ENCODE data around the gene GRIK2. TPM values are rescaled to one million over a fixed set of nuclear protein-coding genes. Genes with fewer than 3 reads are reported as not detected.

GRIK2 gene
- total RNA-seq, 2 donors from 2014 or later: not detected

GRCh38 chr6:101887532-101887931 lies 494.0 kb downstream of the GRIK2 start:
- Mint-ChIP-seq H3K36me3 (ENCODE audit: insufficient read depth in 2 of 2) (no peaks in the 10 kb centered on the region), H3K27ac (no peak overlapping the region), H3K9me3 (peaks cover 0 to 2% of the 10 kb centered on the region in 2 donors), H3K4me1 (ENCODE audit: low read depth) (no peaks in the 10 kb centered on the region), H3K27me3 (ENCODE audit: low read depth) (no peaks in the 10 kb centered on the region), H3K4me3 (no peak overlapping the region)
- DNase-seq: no peak
- no peak for ATAC-seq (replicated peaks in 1 of 2)

- Mint-ChIP-seq H3K4me3 (no peak overlapping the region), H3K27ac (no peak overlapping the region), H3K36me3 (ENCODE audit: insufficient read depth in 2 of 2) (no peaks in the 10 kb centered on the region), H3K4me1 (ENCODE audit: low read depth) (no peaks in the 10 kb centered on the region), H3K27me3 (ENCODE audit: low read depth) (no peaks in the 10 kb centered on the region), H3K9me3 (peaks cover 0 to 2% of the 10 kb centered on the region in 2 donors)
- ATAC-seq (replicated peaks in 1 of 2): no peak
- no peak for DNase-seq
These were observed 514.1 kb downstream of the GRIK2 start for GRCh38 chr6:101907356-101908217.

- Mint-ChIP-seq H3K9me3 (peaks cover 0 to 2% of the 10 kb centered on the region in 2 donors), H3K36me3 (ENCODE audit: insufficient read depth in 2 of 2) (no peaks in the 10 kb centered on the region), H3K4me1 (ENCODE audit: low read depth) (no peaks in the 10 kb centered on the region), H3K27me3 (ENCODE audit: low read depth) (no peaks in the 10 kb centered on the region), H3K27ac (no peak overlapping the region), H3K4me3 (no peak overlapping the region)
- ATAC-seq (replicated peaks in 1 of 2) (no peak), DNase-seq (no peak)
These were observed 515.9 kb downstream of the GRIK2 start for GRCh38 chr6:101909366-101909765.

GRCh38 chr6:101912311-101912710 lies 518.8 kb downstream of the GRIK2 start:
- ATAC-seq (replicated peaks in 1 of 2): no peak

GRCh38 chr6:101918471-101918870 lies 525.0 kb downstream of the GRIK2 start:
- DNase-seq (no peak), ATAC-seq (replicated peaks in 1 of 2) (no peak)
- H3K27me3 Mint-ChIP-seq (ENCODE audit: low read depth): no peaks in the 10 kb centered on the region
- H3K4me1 Mint-ChIP-seq (ENCODE audit: low read depth): no peaks in the 10 kb centered on the region
- no peaks in the 10 kb centered on the region for H3K36me3 Mint-ChIP-seq (ENCODE audit: insufficient read depth in 2 of 2)
- H3K4me3 Mint-ChIP-seq: no peak overlapping the region
- H3K27ac Mint-ChIP-seq: no peak overlapping the region
- H3K9me3 Mint-ChIP-seq: peaks cover 0 to 2% of the 10 kb centered on the region in 2 donors

More at GRCh38 chr6:101912311-101912710, 518.8 kb downstream of the GRIK2 start:
- no peak for DNase-seq
- H3K4me3 Mint-ChIP-seq: no peak overlapping the region
- no peaks in the 10 kb centered on the region for H3K36me3 Mint-ChIP-seq (ENCODE audit: insufficient read depth in 2 of 2)
- H3K27me3 Mint-ChIP-seq (ENCODE audit: low read depth): no peaks in the 10 kb centered on the region
- H3K27ac Mint-ChIP-seq: no peak overlapping the region
- peaks cover 0 to 2% of the 10 kb centered on the region in 2 donors for H3K9me3 Mint-ChIP-seq
- no peaks in the 10 kb centered on the region for H3K4me1 Mint-ChIP-seq (ENCODE audit: low read depth)

- no peak overlapping the region for H3K27ac Mint-ChIP-seq
- DNase-seq (no peak), ATAC-seq (replicated peaks in 1 of 2) (no peak)
- no peaks in the 10 kb centered on the region for H3K27me3 Mint-ChIP-seq (ENCODE audit: low read depth)
- no peak overlapping the region for H3K4me3 Mint-ChIP-seq
- peaks cover 0 to 2% of the 10 kb centered on the region in 2 donors for H3K9me3 Mint-ChIP-seq
- no peaks in the 10 kb centered on the region for H3K36me3 Mint-ChIP-seq (ENCODE audit: insufficient read depth in 2 of 2)
- no peaks in the 10 kb centered on the region for H3K4me1 Mint-ChIP-seq (ENCODE audit: low read depth)
These were observed 528.4 kb downstream of the GRIK2 start for GRCh38 chr6:101921829-101922450.

GRCh38 chr6:101926149-101926925 lies 532.8 kb downstream of the GRIK2 start:
- no peak for ATAC-seq (replicated peaks in 1 of 2)
- H3K27me3 Mint-ChIP-seq (ENCODE audit: low read depth): no peaks in the 10 kb centered on the region
- no peaks in the 10 kb centered on the region for H3K4me1 Mint-ChIP-seq (ENCODE audit: low read depth)
- no peaks in the 10 kb centered on the region for H3K36me3 Mint-ChIP-seq (ENCODE audit: insufficient read depth in 2 of 2)
- no peak overlapping the region for H3K4me3 Mint-ChIP-seq
- H3K9me3 Mint-ChIP-seq: peaks cover 0 to 3% of the 10 kb centered on the region in 2 donors
- no peak for DNase-seq
- no peak overlapping the region for H3K27ac Mint-ChIP-seq

- DNase-seq: no peak
- Mint-ChIP-seq H3K27ac (no peak overlapping the region), H3K9me3 (peaks cover 0 to 4% of the 10 kb centered on the region in 2 donors), H3K4me3 (no peak overlapping the region), H3K36me3 (ENCODE audit: insufficient read depth in 2 of 2) (no peaks in the 10 kb centered on the region), H3K4me1 (ENCODE audit: low read depth) (no peaks in the 10 kb centered on the region), H3K27me3 (ENCODE audit: low read depth) (no peaks in the 10 kb centered on the region)
- ATAC-seq (replicated peaks in 1 of 2): no peak
These were observed 538.3 kb downstream of the GRIK2 start for GRCh38 chr6:101931766-101932165.

- Mint-ChIP-seq H3K27ac (no peak overlapping the region), H3K36me3 (ENCODE audit: insufficient read depth in 2 of 2) (no peaks in the 10 kb centered on the region), H3K9me3 (peaks cover 0 to 2% of the 10 kb centered on the region in 2 donors), H3K4me3 (no peak overlapping the region), H3K4me1 (ENCODE audit: low read depth) (no peaks in the 10 kb centered on the region), H3K27me3 (ENCODE audit: low read depth) (no peaks in the 10 kb centered on the region)
- DNase-seq (no peak), ATAC-seq (replicated peaks in 1 of 2) (no peak)
These were observed 539.2 kb downstream of the GRIK2 start for GRCh38 chr6:101932704-101933103.

GRCh38 chr6:101935732-101936131 lies 542.2 kb downstream of the GRIK2 start:
- H3K4me3 Mint-ChIP-seq: no peak overlapping the region
- H3K36me3 Mint-ChIP-seq (ENCODE audit: insufficient read depth in 2 of 2): no peaks in the 10 kb centered on the region
- no peak for DNase-seq
- no peaks in the 10 kb centered on the region for H3K27me3 Mint-ChIP-seq (ENCODE audit: low read depth)
- peaks cover 0 to 2% of the 10 kb centered on the region in 2 donors for H3K9me3 Mint-ChIP-seq
- no peak overlapping the region for H3K27ac Mint-ChIP-seq
- no peak for ATAC-seq (replicated peaks in 1 of 2)
- H3K4me1 Mint-ChIP-seq (ENCODE audit: low read depth): no peaks in the 10 kb centered on the region

- DNase-seq (no peak), ATAC-seq (replicated peaks in 1 of 2) (no peak)
- no peak overlapping the region for H3K4me3 Mint-ChIP-seq
- H3K4me1 Mint-ChIP-seq (ENCODE audit: low read depth): no peaks in the 10 kb centered on the region
- peaks cover 0 to 2% of the 10 kb centered on the region in 2 donors for H3K9me3 Mint-ChIP-seq
- H3K27ac Mint-ChIP-seq: no peak overlapping the region
- H3K36me3 Mint-ChIP-seq (ENCODE audit: insufficient read depth in 2 of 2): no peaks in the 10 kb centered on the region
- H3K27me3 Mint-ChIP-seq (ENCODE audit: low read depth): no peaks in the 10 kb centered on the region
These were observed 543.0 kb downstream of the GRIK2 start for GRCh38 chr6:101936516-101936915.

GRCh38 chr6:101937108-101937507 lies 543.6 kb downstream of the GRIK2 start:
- ATAC-seq (replicated peaks in 1 of 2) (no peak), DNase-seq (no peak)
- Mint-ChIP-seq H3K4me1 (ENCODE audit: low read depth) (no peaks in the 10 kb centered on the region), H3K27ac (no peak overlapping the region), H3K4me3 (no peak overlapping the region), H3K27me3 (ENCODE audit: low read depth) (no peaks in the 10 kb centered on the region), H3K9me3 (peaks cover 0 to 4% of the 10 kb centered on the region in 2 donors), H3K36me3 (ENCODE audit: insufficient read depth in 2 of 2) (no peaks in the 10 kb centered on the region)

GRCh38 chr6:101940391-101940790 lies 546.9 kb downstream of the GRIK2 start:
- Mint-ChIP-seq H3K4me1 (ENCODE audit: low read depth) (no peaks in the 10 kb centered on the region), H3K9me3 (peaks cover 5 to 7% of the 10 kb centered on the region in 2 donors), H3K36me3 (ENCODE audit: insufficient read depth in 2 of 2) (no peaks in the 10 kb centered on the region), H3K27me3 (ENCODE audit: low read depth) (no peaks in the 10 kb centered on the region), H3K4me3 (no peak overlapping the region), H3K27ac (no peak overlapping the region)
- no peak for DNase-seq
- no peak for ATAC-seq (replicated peaks in 1 of 2)

Data from activated T-cell treated with anti-CD3 and anti-CD28 coated beads, Interleukin-2, amount 50 U/mL, for 72 hours (primary cell).